Transverse colon (tissue), 4 donors: ENCODE results near the gene RINT1.

Source experiments
- CTCF ChIP-seq, 5 experiments: fragments of 200-600 bp in 3 of 5; fragments of 450-650 bp in 2 of 5; sonication (generic) in 3 of 5; IDR thresholded peaks; 1 replicate in 2 of 5; 2 replicates in 3 of 5; pipeline ENCODE4 v1.5.1; 2016 to 2017; ENCODE audit warnings: antibody characterized with exemption in 5 of 5, inconsistent platforms in 3 of 5, mild to moderate bottlenecking in 2 of 5, moderate library complexity in 1 of 5
- EP300 ChIP-seq: sonication (generic); formaldehyde crosslinking; IDR thresholded peaks from one replicate; pipeline ENCODE4 v1.6.1; 2017; ENCODE audit warnings: antibody characterized with exemption, low read depth
- POLR2A ChIP-seq: fragments of 450-650 bp; IDR thresholded peaks from one replicate; pipeline ENCODE4 v1.6.1; 2016; ENCODE audit warnings: antibody characterized with exemption, mild to moderate bottlenecking, moderate library complexity
- POLR2AphosphoS5 ChIP-seq, 3 donors: sonication (generic); formaldehyde crosslinking; IDR thresholded peaks; one replicate each; pipeline ENCODE4 v1.6.1; 2016; ENCODE audit warnings: antibody characterized with exemption in 3 of 3

- no peak for TF ChIP-seq POLR2A
- no peak for TF ChIP-seq EP300
- no peak for TF ChIP-seq CTCF (IDR thresholded peaks at IDR 0.05)
- no peak for TF ChIP-seq POLR2AphosphoS5 (IDR thresholded peaks at IDR 0.05)
Observed at GRCh38 chr7:105585850-105586500, 54.0 kb downstream of the RINT1 start.
